Epithelial cell of esophagus (primary cell): ENCODE data around the gene THADA.

Experiments used
- DNase-seq: peaks from one replicate; pipeline ENCODE4 v3.0.0; 2010; ENCODE audit warnings: low read depth
- H3K4me3 ChIP-seq: 2 replicates; pipeline ENCODE4 v1.5.1; 2011; ENCODE audit warnings: mild to moderate bottlenecking, low read length, control low read depth
- CTCF ChIP-seq: IDR thresholded peaks from 2 replicates; pipeline ENCODE4 v1.5.1; 2011; ENCODE audit warnings: low read depth, mild to moderate bottlenecking, low read length, control low read depth, inconsistent platforms; ENCODE audit not compliant: insufficient read depth; ENCODE audit errors: missing control alignments

Gene THADA

GRCh38 chr2:43307046-43307445 is 288.8 kb downstream of the THADA start:
- TF ChIP-seq CTCF: no peak
- DNase-seq: no peak
- H3K4me3 ChIP-seq: no peak overlapping the region

GRCh38 chr2:43306197-43306596 is 289.6 kb downstream of the THADA start:
- no peak for DNase-seq
- TF ChIP-seq CTCF: no peak
- no peak overlapping the region for H3K4me3 ChIP-seq

- no peak overlapping the region for H3K4me3 ChIP-seq
- no peak for DNase-seq
- no peak for TF ChIP-seq CTCF
Measured at GRCh38 chr2:43305517-43305916, 290.3 kb downstream of the THADA start.

- no peak overlapping the region for H3K4me3 ChIP-seq
- TF ChIP-seq CTCF: no peak
- no peak for DNase-seq
Measured at GRCh38 chr2:43305012-43305411, 290.8 kb downstream of the THADA start.

- no peak for DNase-seq
- TF ChIP-seq CTCF: no peak
- H3K4me3 ChIP-seq: no peak overlapping the region
Measured at GRCh38 chr2:43303889-43304288, 291.9 kb downstream of the THADA start.

- no peak overlapping the region for H3K4me3 ChIP-seq
- no peak for DNase-seq
- TF ChIP-seq CTCF: no peak
Measured at GRCh38 chr2:43302961-43303494, 292.8 kb downstream of the THADA start.

- no peak for DNase-seq
- no peak for TF ChIP-seq CTCF
- H3K4me3 ChIP-seq: no peak overlapping the region
Measured at GRCh38 chr2:43302182-43302960, 293.5 kb downstream of the THADA start.
